PC-9 (cell line): ENCODE results near the gene ARRB1. TPM values are rescaled to one million over a fixed set of nuclear protein-coding genes. Genes with fewer than 3 reads are reported as not detected.

Source experiments
- BruUV-seq: library from RNA; stranded (reverse); fragments of 400-500 nt; replicated peaks from 2 replicates; lab custom pipeline; 2021; lab: Mats Ljungman, UMichigan
- CTCF ChIA-PET: fragments of 300-600 bp; sonication (Branson Sonifier 250); formaldehyde crosslinking; loops from one replicate; lab custom pipeline; 2022; ENCODE audit warnings: antibody characterized with exemption; lab: Charles Lee
- POLR2A ChIA-PET: fragments of 300-600 bp; sonication (Branson Sonifier 250); formaldehyde crosslinking; loops from one replicate; lab custom pipeline; 2022; ENCODE audit warnings: antibody characterized with exemption; ENCODE audit not compliant: unreplicated experiment; lab: Charles Lee
- DNase-seq, 2 experiments: peaks; one replicate each; pipeline versions ENCODE4 v3.0.0 to v3.0.0-alpha.2; 2015 to 2022; ENCODE audit warnings: mixed read lengths in 1 of 2
- H2AFZ ChIP-seq: fragments of 200-600 bp; sonication (generic); 2 replicates; pipeline ENCODE4 v1.8.1; 2017; ENCODE audit warnings: antibody characterized with exemption
- H3F3A ChIP-seq: fragments of 200-600 bp; sonication (generic); 2 replicates; pipeline ENCODE4 v1.8.1; 2017; ENCODE audit warnings: antibody characterized with exemption, mild to moderate bottlenecking, low read depth; ENCODE audit not compliant: insufficient read depth
- H3K27ac ChIP-seq: fragments of 200-600 bp; sonication (generic); 2 replicates; pipeline ENCODE4 v1.6.1; 2016; ENCODE audit warnings: mixed run types
- H3K27me3 ChIP-seq: fragments of 200-600 bp; sonication (generic); 2 replicates; pipeline ENCODE4 v1.6.1; 2016; ENCODE audit warnings: low read depth, mixed run types; ENCODE audit not compliant: insufficient read depth
- H3K36me3 ChIP-seq: fragments of 200-600 bp; sonication (generic); 2 replicates; pipeline ENCODE4 v1.6.1; 2016; ENCODE audit warnings: low read depth, mixed run types
- H3K4me1 ChIP-seq: fragments of 200-600 bp; sonication (generic); replicated peaks from 2 replicates; pipeline ENCODE4 v1.6.1; 2016; ENCODE audit warnings: mixed run types; ENCODE audit not compliant: insufficient read depth
- H3K4me2 ChIP-seq: fragments of 200-600 bp; sonication (generic); 2 replicates; pipeline ENCODE4 v1.6.1; 2017; ENCODE audit warnings: mixed run types
- H3K4me3 ChIP-seq: fragments of 200-600 bp; sonication (generic); 2 replicates; pipeline ENCODE4 v1.6.1; 2016; ENCODE audit warnings: mixed run types
- H3K79me2 ChIP-seq: fragments of 200-600 bp; sonication (generic); 2 replicates; pipeline ENCODE4 v1.6.1; 2017; ENCODE audit warnings: low read depth, mixed run types
- H3K9me2 ChIP-seq: fragments of 200-600 bp; sonication (generic); 2 replicates; pipeline ENCODE4 v1.8.1; 2017; ENCODE audit warnings: mild to moderate bottlenecking; ENCODE audit not compliant: insufficient read depth
- H3K9me3 ChIP-seq: fragments of 200-600 bp; sonication (generic); 2 replicates; pipeline ENCODE4 v1.8.1; 2016; ENCODE audit warnings: low read depth; ENCODE audit not compliant: insufficient read depth
- H4K20me1 ChIP-seq: fragments of 200-600 bp; sonication (generic); 2 replicates; pipeline ENCODE4 v1.8.1; 2017; ENCODE audit not compliant: insufficient read depth
- CTCF ChIP-seq: fragments of 200-600 bp; sonication (generic); conservative IDR thresholded peaks from 2 replicates; pipeline ENCODE4 v1.6.1; 2017; ENCODE audit warnings: mixed run types, antibody characterized with exemption, mild to moderate bottlenecking, moderate library complexity
- EZH2 ChIP-seq: fragments of 200-600 bp; sonication (generic); IDR thresholded peaks from 2 replicates; pipeline ENCODE4 v1.8.0; 2017; ENCODE audit warnings: antibody characterized with exemption, low read depth
- intact Hi-C: fragments of 100-400 bp; cut with micrococcal nuclease; formaldehyde crosslinking; loops from one replicate; pipeline ENCODE4 v1.10.0; 2022; ENCODE audit not compliant: unreplicated experiment
- total RNA-seq: library from RNA; stranded (reverse); gene quantifications from 2 replicates; pipeline ENCODE4 v1.2.3, GENCODE V29; 2021

The ARRB1 gene
- total RNA-seq, 1 experiment from 2014 or later = 31.8 TPM

- no peak overlapping the region for H2AFZ ChIP-seq
- H3K36me3 ChIP-seq = no peaks in the 10 kb centered on the region
- no peaks in the 10 kb centered on the region; the same call in 1 of the 2 replicates for H3F3A ChIP-seq
- no peak for TF ChIP-seq EZH2
- H3K4me2 ChIP-seq = no peak overlapping the region
- no peak overlapping the region for H3K4me3 ChIP-seq
- ChIA-PET CTCF (no interaction called here), POLR2A (no interaction called here)
- no peaks in the 10 kb centered on the region for H3K4me1 ChIP-seq
- intact Hi-C loops = no loop called here
- H3K9me3 ChIP-seq = no peaks in the 10 kb centered on the region
- DNase-seq = no peak
- no TSS peak for BruUV-seq
- no peaks in the 10 kb centered on the region for H3K27me3 ChIP-seq
- peaks cover 15% of the 10 kb centered on the region for H4K20me1 ChIP-seq
- H3K79me2 ChIP-seq = no peaks in the 10 kb centered on the region
- H3K27ac ChIP-seq = no peak overlapping the region
- H3K9me2 ChIP-seq = no peaks in the 10 kb centered on the region
Observed at GRCh38 chr11:75320046-75320618, 31.3 kb downstream of the ARRB1 start.

- no TSS peak for BruUV-seq
- H4K20me1 ChIP-seq = peaks cover 15% of the 10 kb centered on the region
- H3K27me3 ChIP-seq = no peaks in the 10 kb centered on the region
- intact Hi-C loops = no loop called here
- H3K4me1 ChIP-seq = no peaks in the 10 kb centered on the region
- CTCF ChIA-PET = no interaction called here
- no peaks in the 10 kb centered on the region; the same call in 1 of the 2 replicates for H3F3A ChIP-seq
- no peaks in the 10 kb centered on the region for H3K79me2 ChIP-seq
- H3K4me2 ChIP-seq = no peak overlapping the region
- POLR2A ChIA-PET = no interaction called here
- no peak overlapping the region for H3K27ac ChIP-seq
- no peaks in the 10 kb centered on the region for H3K9me2 ChIP-seq
- DNase-seq = no peak
- H2AFZ ChIP-seq = no peak overlapping the region
- TF ChIP-seq CTCF (no peak), EZH2 (no peak)
- no peaks in the 10 kb centered on the region for H3K36me3 ChIP-seq
- no peak overlapping the region for H3K4me3 ChIP-seq
- no peaks in the 10 kb centered on the region for H3K9me3 ChIP-seq
Observed at GRCh38 chr11:75319035-75319877, 32.2 kb downstream of the ARRB1 start.

GRCh38 chr11:75317446-75318122 is 33.9 kb downstream of the ARRB1 start:
- ChIA-PET POLR2A (no interaction called here), CTCF (interaction anchor here (0.6 kb wide), 1 partner anchor 13 kb away, joined by 4 read pairs; no protein-coding TSS in a partner anchor)
- Histone ChIP-seq H3K36me3 (no peaks in the 10 kb centered on the region), H3K4me1 (no peaks in the 10 kb centered on the region), H3K9me2 (no peaks in the 10 kb centered on the region), H3K79me2 (no peaks in the 10 kb centered on the region), H3K27ac (no peak overlapping the region), H3K9me3 (no peaks in the 10 kb centered on the region), H3K27me3 (no peaks in the 10 kb centered on the region), H3K4me2 (no peak overlapping the region), H3K4me3 (no peak overlapping the region), H4K20me1 (peaks cover 15% of the 10 kb centered on the region), H2AFZ (no peak overlapping the region), H3F3A (no peaks in the 10 kb centered on the region; the same call in 1 of the 2 replicates)
- intact Hi-C loops = no loop called here
- no peak for TF ChIP-seq CTCF
- TF ChIP-seq EZH2 = no peak
- BruUV-seq = no TSS peak
- no peak for DNase-seq
